Large intestine (tissue), 3 donors: Measurements from ENCODE around the gene MDK. TPM values are rescaled to one million over a fixed set of nuclear protein-coding genes. Genes with fewer than 3 reads are reported as not detected.
"Not testable (repeated sequence)": the region's sequence is repeated elsewhere in the genome, so short reads cannot be mapped to it uniquely, and the experiment has no call there.

Experiments used
- DNase-seq, 2 donors: peaks; one replicate each; pipeline versions ENCODE4 v3.0.0 to v3.0.0-alpha.2; 2013
- H3K27ac ChIP-seq: one replicate; pipeline ENCODE4 v1.5.1; 2013; ENCODE audit warnings: low read length
- H3K27me3 ChIP-seq: 2 replicates; pipeline ENCODE4 v1.6.1; 2013; ENCODE audit warnings: low read length; ENCODE audit not compliant: control insufficient read depth, insufficient read depth
- H3K36me3 ChIP-seq: 2 replicates; pipeline ENCODE4 v1.6.1; 2013; ENCODE audit warnings: low read length; ENCODE audit not compliant: control insufficient read depth, insufficient read depth
- H3K4me1 ChIP-seq: one replicate; pipeline ENCODE4 v1.6.1; 2013; ENCODE audit warnings: low read length; ENCODE audit not compliant: control insufficient read depth, insufficient read depth
- H3K4me3 ChIP-seq: one replicate; pipeline ENCODE4 v1.5.1; 2013; ENCODE audit warnings: low read length
- H3K9me3 ChIP-seq: one replicate; pipeline ENCODE4 v1.6.1; 2013; ENCODE audit warnings: mild to moderate bottlenecking, low read depth, low read length, moderate library complexity; ENCODE audit not compliant: control insufficient read depth
- WGBS: methylation state at CpG from one replicate; pipeline ENCODE4 v1.1.5; 2013; ENCODE audit warnings: low lambda C conversion rate; ENCODE audit not compliant: insufficient coverage; 5-methylcytosine and 5-hydroxymethylcytosine counted together
- polyA plus RNA-seq: library from polyadenylated mRNA; unstranded; fragments of 120-200 nt; gene quantifications from one replicate; pipeline ENCODE4 v1.2.1, GENCODE V29; 2013

The MDK gene
- polyA plus RNA-seq, 1 donor = 232 TPM

DNA sequence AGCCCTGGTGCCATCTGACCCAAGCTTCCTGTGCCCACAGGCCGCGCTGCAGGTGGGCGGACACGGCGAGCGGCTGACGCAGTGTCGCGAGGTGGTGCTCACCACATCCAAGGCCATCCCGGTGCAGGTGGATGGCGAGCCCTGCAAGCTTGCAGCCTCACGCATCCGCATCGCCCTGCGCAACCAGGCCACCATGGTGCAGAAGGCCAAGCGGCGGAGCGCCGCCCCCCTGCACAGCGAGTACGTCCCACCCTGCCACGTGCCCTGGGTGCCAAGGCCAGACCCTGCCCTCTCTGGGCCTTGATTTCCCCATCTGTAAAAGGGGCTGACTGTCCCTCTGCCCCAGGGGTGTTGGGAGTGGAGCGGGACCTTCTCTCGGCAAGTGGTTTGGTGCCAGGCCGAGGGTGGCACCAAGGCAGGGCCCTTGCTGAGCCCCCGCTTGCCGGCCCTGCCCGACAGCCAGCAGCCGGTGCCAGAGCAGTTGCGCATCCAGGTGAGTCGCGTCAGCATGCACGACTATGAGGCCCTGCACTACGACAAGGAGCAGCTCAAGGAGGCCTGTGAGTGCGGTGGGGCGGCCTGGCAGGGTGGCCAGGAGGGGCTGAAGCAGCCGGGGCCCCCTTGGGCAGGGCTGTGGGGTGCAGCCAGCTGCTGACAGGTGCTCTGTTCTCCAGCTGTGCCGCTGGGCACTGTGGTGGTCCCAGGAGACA, 5.9 kb upstream of the MDK start:
- Histone ChIP-seq H3K9me3 (peaks cover 6% of the 10 kb centered on the region), H3K27me3 (no peaks in the 10 kb centered on the region), H3K4me1 (no peaks in the 10 kb centered on the region), H3K36me3 (peaks cover 62% of the 10 kb centered on the region), H3K4me3 (no peak overlapping the region), H3K27ac (no peak overlapping the region)
- DNase-seq = no peak
- WGBS = no CpG with 5 or more reads among the region's 38 CpGs

DNA sequence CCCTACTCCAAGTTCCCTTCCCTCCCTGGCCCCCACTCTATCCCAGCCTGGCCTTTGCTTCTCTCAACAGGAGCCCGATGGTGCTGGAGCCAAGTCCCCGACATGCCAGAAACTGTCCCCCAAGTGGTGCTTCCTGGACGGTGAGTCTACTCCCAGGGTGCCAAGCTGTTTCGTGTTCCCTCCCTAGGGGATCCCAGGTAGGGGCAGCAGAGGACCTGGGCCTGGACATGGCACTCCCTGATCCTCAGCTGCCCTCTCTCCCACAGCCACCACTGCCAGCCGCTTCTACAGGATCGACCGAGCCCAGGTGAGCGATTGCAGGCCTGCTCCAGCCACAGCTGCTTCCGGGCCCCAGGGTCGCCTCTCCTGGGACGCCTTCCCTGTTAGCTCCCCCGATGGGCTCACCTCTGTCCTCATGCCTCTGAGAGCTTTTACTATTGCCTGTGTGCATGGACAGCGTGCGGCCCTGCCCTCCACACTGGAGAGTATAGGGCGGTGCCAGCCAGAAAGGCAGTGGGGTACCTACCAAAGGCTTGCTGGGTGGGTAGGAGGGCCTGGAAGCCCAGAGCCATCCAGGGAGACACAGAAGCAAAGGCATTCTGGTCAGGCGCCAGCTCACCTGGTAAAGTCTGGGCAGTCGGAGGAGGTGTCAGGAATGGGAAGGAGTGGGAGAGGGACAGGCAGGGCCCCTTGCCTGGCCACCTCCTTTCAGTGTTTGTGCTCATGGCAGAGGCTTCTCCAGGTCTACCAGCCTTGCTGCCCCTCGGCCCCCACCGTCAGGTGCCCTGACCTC, 5.0 kb upstream of the MDK start:
- H3K27me3 ChIP-seq = no peaks in the 10 kb centered on the region
- no peaks in the 10 kb centered on the region for H3K4me1 ChIP-seq
- peaks cover 57% of the 10 kb centered on the region for H3K36me3 ChIP-seq
- H3K4me3 ChIP-seq = no peak overlapping the region
- peaks cover 6% of the 10 kb centered on the region for H3K9me3 ChIP-seq
- no CpG with 5 or more reads among the region's 19 CpGs for WGBS
- no peak for DNase-seq
- H3K27ac ChIP-seq = no peak overlapping the region

DNA sequence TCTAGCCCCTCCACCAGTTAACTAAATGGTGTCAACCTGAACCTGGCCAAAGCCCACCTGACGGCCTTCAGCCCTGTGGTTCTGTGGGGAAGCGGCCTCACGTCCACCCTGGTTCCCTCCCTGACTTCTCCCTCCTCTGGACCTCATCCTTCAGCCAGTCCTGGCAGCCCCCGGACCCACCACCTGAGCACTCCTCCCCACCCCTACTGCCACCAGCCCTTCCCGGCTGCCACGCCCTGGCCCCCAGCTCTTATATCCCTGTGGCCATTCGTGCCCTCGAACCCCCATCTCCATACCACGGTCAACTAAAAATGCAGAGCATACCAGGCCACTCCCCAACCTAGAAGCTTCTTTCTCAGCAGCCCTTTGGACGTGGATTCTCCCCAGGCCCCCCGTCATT, 4.2 kb upstream of the MDK start:
- Histone ChIP-seq H3K9me3 (peaks cover 8% of the 10 kb centered on the region), H3K4me1 (no peaks in the 10 kb centered on the region), H3K27me3 (no peaks in the 10 kb centered on the region), H3K4me3 (no peak overlapping the region), H3K36me3 (peaks cover 50% of the 10 kb centered on the region), H3K27ac (no peak overlapping the region)
- no peak for DNase-seq
- WGBS = 87% methylated on average over 3 of the region's 11 CpGs

DNA sequence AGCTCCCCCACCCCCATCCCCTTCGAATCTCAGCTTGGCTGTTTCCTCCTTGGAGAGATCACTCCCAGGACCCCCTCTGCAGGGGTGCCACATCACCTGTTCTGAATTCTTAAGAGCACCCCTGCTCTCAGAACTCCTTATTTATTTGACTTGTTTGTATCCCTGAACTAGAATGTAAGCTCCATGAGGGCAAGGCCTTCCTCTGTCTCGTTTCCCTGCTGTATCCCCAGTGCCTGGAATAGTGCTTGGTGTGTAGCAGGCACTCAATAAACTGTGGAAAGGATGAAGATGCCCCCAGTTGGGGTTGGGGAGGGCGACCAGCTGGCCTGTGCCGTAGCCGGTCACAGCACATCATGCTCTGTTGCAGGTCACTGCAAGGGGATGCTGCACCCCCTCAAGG, 3.6 kb upstream of the MDK start:
- no CpG with 5 or more reads among the region's 5 CpGs for WGBS
- Histone ChIP-seq H3K27me3 (no peaks in the 10 kb centered on the region), H3K9me3 (peaks cover 11% of the 10 kb centered on the region), H3K27ac (no peak overlapping the region), H3K4me1 (peaks cover 4% of the 10 kb centered on the region), H3K4me3 (no peak overlapping the region), H3K36me3 (peaks cover 45% of the 10 kb centered on the region)
- no peak for DNase-seq

DNA sequence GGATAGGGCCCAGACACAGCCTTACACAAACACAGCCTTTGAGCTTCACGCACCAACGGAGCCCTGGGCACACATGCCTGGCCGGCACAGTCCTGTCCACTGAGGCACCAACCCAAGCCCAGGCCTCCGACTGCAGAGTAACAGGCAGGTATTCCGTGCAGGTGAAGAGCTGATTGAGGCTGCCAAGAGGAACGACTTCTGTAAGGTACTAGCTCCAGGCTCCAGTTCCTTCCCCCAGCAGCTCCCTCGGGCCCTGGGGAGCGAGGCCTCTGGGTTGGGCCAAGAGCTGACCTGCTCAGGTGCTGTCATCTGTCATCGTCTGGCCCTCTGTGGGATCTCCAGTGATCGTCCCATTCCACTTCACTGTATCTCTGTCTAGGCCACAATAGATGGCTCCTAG, 3.2 kb upstream of the MDK start:
- no peaks in the 10 kb centered on the region for H3K27me3 ChIP-seq
- no peak for DNase-seq
- no CpG with 5 or more reads among the region's 10 CpGs for WGBS
- H3K4me1 ChIP-seq = peaks cover 9% of the 10 kb centered on the region
- peaks cover 11% of the 10 kb centered on the region for H3K9me3 ChIP-seq
- H3K27ac ChIP-seq = no peak overlapping the region
- H3K36me3 ChIP-seq = peaks cover 49% of the 10 kb centered on the region
- no peak overlapping the region for H3K4me3 ChIP-seq

DNA sequence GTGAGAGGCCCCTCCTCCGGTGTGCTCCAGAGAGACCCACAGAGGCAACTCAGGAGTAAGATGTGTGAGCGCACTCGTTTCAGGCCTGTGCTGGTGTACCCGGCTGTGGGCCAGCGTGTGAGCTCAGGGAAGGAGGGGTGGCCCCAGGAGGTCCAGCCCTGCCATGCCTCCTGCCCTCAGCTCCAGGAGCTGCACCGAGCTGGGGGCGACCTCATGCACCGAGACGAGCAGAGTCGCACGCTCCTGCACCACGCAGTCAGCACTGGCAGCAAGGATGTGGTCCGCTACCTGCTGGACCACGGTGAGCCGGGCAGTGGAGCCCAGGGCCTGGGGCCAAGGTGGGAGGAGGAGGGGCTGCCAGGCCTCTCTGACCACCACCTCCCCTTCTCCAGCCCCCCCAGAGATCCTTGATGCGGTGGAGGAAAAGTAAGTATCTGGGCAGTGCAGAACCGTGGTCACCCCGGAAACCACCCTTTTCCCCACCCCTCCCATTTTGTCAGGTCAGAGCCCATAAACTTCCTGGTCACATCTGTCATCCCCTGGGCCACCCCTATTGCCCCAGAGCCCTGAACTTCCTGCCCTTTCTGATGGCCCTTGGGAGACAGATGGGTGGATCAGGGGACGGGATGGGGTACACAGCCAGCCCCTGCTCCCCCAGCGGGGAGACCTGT, 2.5 kb upstream of the MDK start:
- Histone ChIP-seq H3K9me3 (peaks cover 11% of the 10 kb centered on the region), H3K36me3 (peaks cover 47% of the 10 kb centered on the region), H3K27me3 (no peaks in the 10 kb centered on the region), H3K27ac (peak overlapping the region; percentile 44), H3K4me1 (peaks cover 15% of the 10 kb centered on the region), H3K4me3 (no peak overlapping the region)
- no peak for DNase-seq
- WGBS = no CpG with 5 or more reads among the region's 20 CpGs

DNA sequence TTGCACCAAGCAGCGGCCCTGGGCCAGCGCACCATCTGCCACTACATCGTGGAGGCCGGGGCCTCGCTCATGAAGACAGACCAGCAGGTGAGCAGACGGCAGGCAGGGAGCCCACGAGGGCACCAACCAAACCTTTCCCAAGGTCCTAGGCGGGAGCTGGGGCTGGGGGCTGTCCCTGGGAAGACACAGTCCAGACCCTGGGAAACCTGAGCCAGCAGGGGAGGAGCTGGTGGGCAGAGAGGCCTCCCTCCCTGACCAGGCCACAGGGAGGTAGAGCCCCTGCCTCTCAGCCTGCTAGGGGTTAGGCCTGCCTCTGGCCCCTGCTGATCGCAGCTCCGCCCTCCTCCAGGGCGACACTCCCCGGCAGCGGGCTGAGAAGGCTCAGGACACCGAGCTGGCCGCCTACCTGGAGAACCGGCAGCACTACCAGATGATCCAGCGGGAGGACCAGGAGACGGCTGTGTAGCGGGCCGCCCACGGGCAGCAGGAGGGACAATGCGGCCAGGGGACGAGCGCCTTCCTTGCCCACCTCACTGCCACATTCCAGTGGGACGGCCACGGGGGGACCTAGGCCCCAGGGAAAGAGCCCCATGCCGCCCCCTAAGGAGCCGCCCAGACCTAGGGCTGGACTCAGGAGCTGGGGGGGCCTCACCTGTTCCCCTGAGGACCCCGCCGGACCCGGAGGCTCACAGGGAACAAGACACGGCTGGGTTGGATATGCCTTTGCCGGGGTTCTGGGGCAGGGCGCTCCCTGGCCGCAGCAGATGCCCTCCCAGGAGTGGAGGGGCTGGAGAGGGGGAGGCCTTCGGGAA, 1.8 kb upstream of the MDK start:
- H3K4me1 ChIP-seq = peaks cover 21% of the 10 kb centered on the region
- peak overlapping the region; percentile 44 for H3K27ac ChIP-seq
- H3K4me3 ChIP-seq = peak overlapping the region; percentile 83
- H3K36me3 ChIP-seq = peaks cover 39% of the 10 kb centered on the region
- H3K27me3 ChIP-seq = not testable (repeated sequence)
- no CpG with 5 or more reads among the region's 36 CpGs for WGBS
- H3K9me3 ChIP-seq = peaks cover 11% of the 10 kb centered on the region
- DNase-seq = peak in 1 of 2 donors; percentile 48

DNA sequence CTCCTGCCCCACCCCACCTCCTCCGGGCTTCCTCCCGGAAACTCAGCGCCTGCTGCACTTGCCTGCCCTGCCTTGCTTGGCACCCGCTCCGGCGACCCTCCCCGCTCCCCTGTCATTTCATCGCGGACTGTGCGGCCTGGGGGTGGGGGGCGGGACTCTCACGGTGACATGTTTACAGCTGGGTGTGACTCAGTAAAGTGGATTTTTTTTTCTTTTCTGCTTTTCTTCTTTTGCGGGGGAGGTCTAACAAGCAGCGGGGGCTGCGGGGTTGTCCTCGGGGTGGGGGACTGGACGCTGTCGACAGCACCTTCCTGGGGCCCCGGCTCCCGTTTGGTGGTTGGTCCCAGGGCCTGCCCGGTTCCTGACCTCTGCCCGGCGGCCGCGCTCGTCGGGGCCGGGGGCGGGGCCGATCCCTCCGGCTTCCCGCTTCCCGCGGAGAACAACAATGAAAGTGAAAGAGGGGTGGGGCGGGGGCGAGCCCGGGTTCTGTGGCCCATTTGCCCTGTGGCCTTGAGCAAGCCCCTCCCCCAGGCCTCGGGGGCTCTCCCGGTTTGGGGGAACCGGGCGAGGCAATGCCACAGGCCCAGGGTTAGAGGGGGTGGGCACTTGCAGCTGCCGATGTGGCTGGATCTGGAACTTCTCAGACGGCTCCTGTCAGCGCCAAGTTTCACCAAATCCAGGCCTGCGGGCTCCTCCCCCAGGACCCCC, 975 bp upstream of the MDK start:
- H3K4me3 ChIP-seq = peak overlapping the region; percentile 83
- H3K9me3 ChIP-seq = peaks cover 8% of the 10 kb centered on the region
- peak overlapping the region; percentile 80 for H3K27ac ChIP-seq
- H3K4me1 ChIP-seq = peaks cover 21% of the 10 kb centered on the region
- H3K27me3 ChIP-seq = no peaks in the 10 kb centered on the region
- H3K36me3 ChIP-seq = peaks cover 34% of the 10 kb centered on the region
- WGBS = no CpG with 5 or more reads among the region's 45 CpGs
- peak; percentile 69 to 88 for DNase-seq

DNA sequence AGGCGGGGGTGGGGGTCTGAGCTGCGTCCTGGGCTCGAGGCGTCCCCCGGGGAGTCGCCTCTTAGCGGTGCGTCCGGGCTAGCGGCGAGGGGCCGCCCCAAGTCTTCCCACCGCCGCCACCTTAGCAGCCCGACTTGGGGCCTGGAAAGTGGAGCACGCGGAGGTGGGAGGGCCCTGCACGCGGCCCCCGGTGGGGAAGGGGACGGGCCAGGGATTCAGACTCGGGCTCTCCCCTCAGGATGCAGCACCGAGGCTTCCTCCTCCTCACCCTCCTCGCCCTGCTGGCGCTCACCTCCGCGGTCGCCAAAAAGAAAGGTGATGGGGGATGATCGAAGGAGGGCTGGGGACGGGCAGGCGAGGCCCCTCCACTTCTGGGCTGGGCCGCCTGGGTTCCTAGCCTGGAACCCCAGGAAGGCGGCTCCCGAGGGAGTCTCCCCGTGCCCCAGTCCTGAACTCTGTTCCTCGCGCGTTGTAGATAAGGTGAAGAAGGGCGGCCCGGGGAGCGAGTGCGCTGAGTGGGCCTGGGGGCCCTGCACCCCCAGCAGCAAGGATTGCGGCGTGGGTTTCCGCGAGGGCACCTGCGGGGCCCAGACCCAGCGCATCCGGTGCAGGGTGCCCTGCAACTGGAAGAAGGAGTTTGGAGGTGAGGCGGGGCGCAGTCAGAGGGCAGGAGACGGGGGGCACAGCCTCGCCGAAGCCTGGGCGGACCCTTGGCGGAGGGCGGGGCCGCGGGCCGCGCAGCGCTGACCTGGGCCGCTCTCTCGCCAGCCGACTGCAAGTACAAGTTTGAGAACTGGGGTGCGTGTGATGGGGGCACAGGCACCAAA, 563 bp downstream of the MDK start:
- H3K36me3 ChIP-seq = peaks cover 21% of the 10 kb centered on the region
- peak overlapping the region; percentile 53 for H3K27ac ChIP-seq
- peaks cover 21% of the 10 kb centered on the region for H3K4me1 ChIP-seq
- WGBS = no CpG with 5 or more reads among the region's 66 CpGs
- DNase-seq = peak in 1 of 2 donors; percentile 75
- peaks cover 5% of the 10 kb centered on the region for H3K9me3 ChIP-seq
- H3K4me3 ChIP-seq = peak overlapping the region; percentile 73
- H3K27me3 ChIP-seq = peaks cover 10% of the 10 kb centered on the region
